Thoracic aorta (tissue), 2 donors: Measurements from ENCODE around the gene PTGR3. TPM values are rescaled to one million over a fixed set of nuclear protein-coding genes. Genes with fewer than 3 reads are reported as not detected.

Source experiments
- ATAC-seq: fragments of 150-250 bp; one replicate; pipeline ENCODE4 v1.8.0; 2017; ENCODE audit warnings: low read depth; ENCODE audit not compliant: insufficient number of reproducible peaks, low FRiP score
- DNase-seq: peaks from one replicate; pipeline ENCODE4 v3.0.0-alpha.2; 2020; ENCODE audit warnings: low spot score
- H3K27ac ChIP-seq, 2 donors: fragments of 200-600 bp; sonication (generic); 1 replicate in 1 of 2; 2 replicates in 1 of 2; pipeline ENCODE4 v1.5.1; 2016; ENCODE audit warnings: mild to moderate bottlenecking in 2 of 2, moderate library complexity in 2 of 2
- H3K27me3 ChIP-seq: fragments of 200-600 bp; sonication (generic); replicated peaks from 2 replicates; pipeline ENCODE4 v1.6.0; 2016; ENCODE audit warnings: mild to moderate bottlenecking; ENCODE audit not compliant: insufficient read depth
- H3K36me3 ChIP-seq: fragments of 200-600 bp; sonication (generic); one replicate; pipeline ENCODE4 v1.5.1; 2016
- H3K4me1 ChIP-seq, 2 donors: fragments of 200-600 bp; sonication (generic); 1 replicate in 1 of 2; 2 replicates in 1 of 2; pipeline versions ENCODE4 v1.5.1 to v1.6.0; 2016; ENCODE audit warnings: low read depth in 2 of 2, mild to moderate bottlenecking in 1 of 2; ENCODE audit not compliant: control insufficient read depth in 1 of 2
- H3K4me3 ChIP-seq: fragments of 200-600 bp; sonication (generic); 2 replicates; pipeline ENCODE4 v1.5.1; 2016; ENCODE audit warnings: mild to moderate bottlenecking
- H3K9me3 ChIP-seq: fragments of 200-600 bp; sonication (generic); 2 replicates; pipeline ENCODE4 v1.5.1; 2016
- CTCF ChIP-seq: fragments of 200-600 bp; sonication (generic); IDR thresholded peaks from one replicate; pipeline ENCODE4 v1.5.1; 2019; ENCODE audit warnings: antibody characterized with exemption
- total RNA-seq, 2 donors: library from RNA; depleted of rRNA; stranded (reverse); fragments of >200 nt; gene quantifications; one replicate each; pipeline versions ENCODE4 v1.1.0 to v1.2.3, GENCODE V29; 2016

The PTGR3 gene
- total RNA-seq, 2 donors from 2014 or later, result 11.2 to 21.7 TPM

- Histone ChIP-seq H3K27me3 (no peaks in the 10 kb centered on the region), H3K4me1 (peaks cover 16% of the 10 kb centered on the region in 2 donors), H3K27ac (no peak overlapping the region), H3K4me3 (no peak overlapping the region), H3K36me3 (no peaks in the 10 kb centered on the region), H3K9me3 (no peaks in the 10 kb centered on the region)
- DNase-seq, result no peak
- no peak for ATAC-seq
- no peak for TF ChIP-seq CTCF
Measured at GRCh38 chr18:75222407-75222806, 13.5 kb upstream of the PTGR3 start.

DNA sequence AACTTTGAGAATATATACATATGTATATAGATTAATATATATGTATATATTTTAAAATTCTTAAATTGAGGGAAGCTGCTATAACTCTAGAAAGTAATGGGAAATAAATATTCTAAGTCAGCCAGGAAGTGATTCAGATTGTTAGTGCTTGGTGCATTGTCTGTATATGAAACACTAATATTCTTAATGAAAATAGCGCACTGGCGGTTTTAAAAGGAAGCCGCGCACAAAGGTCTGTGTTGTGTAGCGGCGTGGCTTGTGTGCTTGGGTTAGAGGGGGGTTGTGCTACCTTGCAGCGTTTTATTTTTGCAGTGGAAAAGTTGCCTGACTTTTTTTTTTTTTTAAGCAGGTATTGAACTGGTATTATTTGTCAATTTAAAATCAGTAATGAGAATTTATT is 13.0 kb upstream of the PTGR3 start:
- DNase-seq, result no peak
- Histone ChIP-seq H3K4me1 (peaks cover 12 to 13% of the 10 kb centered on the region in 2 donors), H3K36me3 (no peaks in the 10 kb centered on the region), H3K4me3 (no peak overlapping the region), H3K27me3 (no peaks in the 10 kb centered on the region), H3K9me3 (no peaks in the 10 kb centered on the region), H3K27ac (no peak overlapping the region)
- ATAC-seq, result no peak
- TF ChIP-seq CTCF, result no peak

DNA sequence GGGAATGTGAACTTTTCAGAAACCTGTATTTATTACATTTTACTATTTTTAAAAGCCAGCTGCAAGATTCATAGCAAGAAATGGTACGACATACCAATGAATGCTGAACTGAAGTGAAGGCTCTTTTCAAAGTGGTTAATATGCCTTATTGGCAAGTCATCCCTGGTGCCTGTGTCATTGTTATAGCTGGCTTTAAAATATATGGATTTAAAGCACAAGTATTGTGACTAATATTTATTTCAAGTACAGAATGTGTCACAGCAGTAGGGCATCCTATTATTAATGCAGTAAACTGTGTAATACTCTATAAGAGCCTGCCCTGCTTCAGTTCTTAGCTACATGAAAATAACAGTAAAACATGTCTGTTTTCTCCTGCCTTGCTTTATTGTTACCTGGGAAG is 12.5 kb upstream of the PTGR3 start:
- Histone ChIP-seq H3K4me3 (no peak overlapping the region), H3K4me1 (peaks cover 8 to 14% of the 10 kb centered on the region in 2 donors), H3K36me3 (no peaks in the 10 kb centered on the region), H3K9me3 (no peaks in the 10 kb centered on the region), H3K27ac (no peak overlapping the region), H3K27me3 (no peaks in the 10 kb centered on the region)
- no peak for ATAC-seq
- TF ChIP-seq CTCF, result no peak
- no peak for DNase-seq

DNA sequence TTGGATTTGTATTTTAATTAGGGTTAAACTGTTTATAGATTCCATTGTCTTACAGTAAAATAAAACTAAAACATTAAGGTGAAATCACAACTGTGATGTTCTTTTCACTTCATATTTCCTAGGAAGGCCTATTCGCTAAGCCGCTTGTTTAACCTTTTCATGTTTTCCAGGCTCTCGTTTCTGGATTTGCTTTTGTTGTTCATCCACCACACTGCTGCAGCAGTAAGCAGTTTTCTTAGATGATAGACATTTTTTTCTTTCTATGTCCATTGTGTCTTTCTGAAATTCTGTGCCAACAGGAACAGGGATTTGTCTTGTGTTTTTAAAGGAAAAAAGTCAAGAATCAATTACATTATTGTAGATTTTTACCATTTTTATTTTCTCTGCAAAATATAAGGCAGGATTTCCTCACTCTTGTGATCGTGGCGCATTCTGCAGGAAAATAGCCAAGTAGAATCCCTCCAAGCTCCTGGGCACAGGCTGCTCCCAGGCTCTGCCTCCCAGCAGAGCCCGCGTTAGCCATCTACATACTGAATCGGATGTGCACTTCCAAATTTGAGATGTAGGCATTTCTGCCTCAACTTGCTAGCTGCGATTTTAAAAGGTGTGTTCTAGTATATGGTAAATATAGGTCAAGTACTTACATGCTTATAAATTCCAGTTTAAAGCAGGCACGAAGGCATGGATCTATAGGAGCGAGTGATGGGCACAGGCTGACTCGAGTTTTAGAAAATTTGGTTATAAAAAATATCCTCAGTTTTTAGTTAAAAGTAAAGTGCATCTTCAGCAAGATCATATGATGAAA is 11.8 kb upstream of the PTGR3 start:
- no peak for DNase-seq
- Histone ChIP-seq H3K4me1 (peaks cover 11 to 16% of the 10 kb centered on the region in 2 donors), H3K9me3 (no peaks in the 10 kb centered on the region), H3K4me3 (no peak overlapping the region), H3K27me3 (no peaks in the 10 kb centered on the region), H3K36me3 (no peaks in the 10 kb centered on the region), H3K27ac (no peak overlapping the region)
- TF ChIP-seq CTCF, result no peak
- no peak for ATAC-seq

DNA sequence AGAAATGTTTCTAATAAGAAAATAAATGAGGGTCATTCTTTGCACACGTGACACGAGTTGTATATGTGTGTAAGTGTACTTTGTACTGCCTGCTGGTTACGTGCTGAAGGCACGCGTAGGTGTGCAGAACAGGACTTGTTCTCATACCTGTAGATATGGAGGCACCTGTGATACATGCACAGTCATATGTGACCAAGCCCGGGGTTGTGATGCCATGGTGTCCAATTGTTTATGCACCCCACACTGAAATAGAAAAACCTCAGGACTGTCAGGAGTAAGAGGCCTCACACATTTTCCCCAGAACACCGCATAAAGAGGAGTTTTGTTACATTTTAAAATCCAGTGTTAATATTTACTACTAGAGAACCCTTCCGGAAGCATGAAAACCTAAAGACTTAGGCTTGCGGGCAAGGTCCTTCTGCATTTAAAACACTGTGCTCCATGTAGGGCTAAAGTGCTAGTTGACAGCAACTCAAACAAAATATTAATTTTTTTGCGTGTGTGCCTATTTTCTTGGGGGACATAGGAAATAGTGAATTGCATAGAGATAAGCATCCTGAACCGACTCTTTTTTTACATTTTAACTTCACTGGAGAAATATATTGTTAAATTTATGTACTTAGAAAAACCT is 10.9 kb upstream of the PTGR3 start:
- no peak for TF ChIP-seq CTCF
- ATAC-seq, result no peak
- H3K27ac ChIP-seq, result no peak overlapping the region
- DNase-seq, result no peak
- H3K9me3 ChIP-seq, result no peaks in the 10 kb centered on the region
- no peaks in the 10 kb centered on the region for H3K27me3 ChIP-seq
- H3K36me3 ChIP-seq, result no peaks in the 10 kb centered on the region
- H3K4me3 ChIP-seq, result no peak overlapping the region
- H3K4me1 ChIP-seq, result peaks cover 11 to 17% of the 10 kb centered on the region in 2 donors
